Measurements from ENCODE around the gene VWA2. TPM values are rescaled to one million over a fixed set of nuclear protein-coding genes. Genes with fewer than 3 reads are reported as not detected.

VWA2 gene
- total and polyA plus RNA-seq, 2 of the 4 experiments (the other 2 are of a cell fraction): not detected

GRCh38 chr10:114285961-114286441 lies 46.9 kb downstream of the VWA2 start:
- H3K4me3 ChIP-seq (ENCODE audit: insufficient read depth, low read depth, low read length): no peak overlapping the region
- H3K9ac ChIP-seq (ENCODE audit: low read depth, low read length): no peak overlapping the region
- H2AFZ ChIP-seq (replicated peaks; ENCODE audit: low read length, poor library complexity): no peak overlapping the region
- no peak overlapping the region for H3K56ac ChIP-seq (ENCODE audit: extremely low read depth, insufficient read depth, low read length)
- in situ Hi-C loops (cut with MboI; ENCODE audit: low sequenced_read_pairs) (no loop called here), dilution Hi-C loops (cut with HindIII; ENCODE audit: low sequenced_read_pairs, unreplicated experiment) (no loop called here), intact Hi-C loops (cut with micrococcal nuclease) (no loop called here)
- ChIA-PET POLR2A (ENCODE audit: unreplicated experiment) (no interaction called here), CTCF (no interaction called here)
- no peak overlapping the region for H2BK15ac ChIP-seq (ENCODE audit: low read depth, low read length)
- no peaks in the 10 kb centered on the region for H3K36me3 ChIP-seq (ENCODE audit: control insufficient read depth, insufficient read depth, low read length)
- no peaks in the 10 kb centered on the region for H3K9me3 ChIP-seq (ENCODE audit: control insufficient read depth, insufficient read depth, low read length)
- H4K20me1 ChIP-seq (ENCODE audit: insufficient read depth, low read length): no peaks in the 10 kb centered on the region
- H2AK5ac ChIP-seq (ENCODE audit: low read depth, low read length): no peak overlapping the region
- WGBS, 2 experiments (ENCODE audit: extremely low coverage in 2 of 2, insufficient read length in 1 of 2): 85% methylated on average over 18 of the region's 31 CpGs; no CpG with 5 or more reads in 1 of the 2 experiments
- H3K27ac ChIP-seq (ENCODE audit: insufficient read depth, low read length): no peak overlapping the region
- no peak overlapping the region for H4K8ac ChIP-seq (ENCODE audit: low read depth in 2 of 2, low read length in 2 of 2)
- no peak overlapping the region for H2AK9ac ChIP-seq (replicated peaks; ENCODE audit: low read depth, low read length, poor library complexity)
- no peak overlapping the region for H2BK120ac ChIP-seq (ENCODE audit: low read depth, low read length)
- no peak overlapping the region for H3K4me2 ChIP-seq (ENCODE audit: low read depth, low read length)
- H3K18ac ChIP-seq (ENCODE audit: low read depth, low read length): no peak overlapping the region
- no peak overlapping the region for H4K91ac ChIP-seq (ENCODE audit: insufficient read depth, low read depth, low read length)
- no peaks in the 10 kb centered on the region for H3K9me1 ChIP-seq (ENCODE audit: insufficient read depth, low read length)
- H3K4ac ChIP-seq (ENCODE audit: low read depth, low read length): no peak overlapping the region
- BruUV-seq (replicated peaks): no TSS peak
- no peak overlapping the region for H2BK5ac ChIP-seq (ENCODE audit: low read depth, low read length, poor library complexity, severe bottlenecking)
- ATAC-seq (ENCODE audit: low read depth) (no peak), DNase-seq (no peak)
- no peaks in the 10 kb centered on the region for H3K79me1 ChIP-seq (ENCODE audit: low read depth in 1 of 2, low read length in 2 of 2)
- H2BK20ac ChIP-seq (ENCODE audit: low read depth, low read length): no peak overlapping the region
- no peak overlapping the region for H3K14ac ChIP-seq (replicated peaks; ENCODE audit: low read depth, low read length)
- no peak for TF ChIP-seq CEBPB (IDR thresholded peaks at IDR 0.05; ENCODE audit: low read depth, low read length)
- TF ChIP-seq POLR2A (IDR thresholded peaks at IDR 0.05; ENCODE audit: low read depth, low read length): no peak
- no peak for TF ChIP-seq RFX5 (IDR thresholded peaks at IDR 0.05; ENCODE audit: low read depth, low read length)
- no peak for TF ChIP-seq SMC3 (IDR thresholded peaks at IDR 0.05; ENCODE audit: low read depth, low read length)
- TF ChIP-seq, protein P1, sequence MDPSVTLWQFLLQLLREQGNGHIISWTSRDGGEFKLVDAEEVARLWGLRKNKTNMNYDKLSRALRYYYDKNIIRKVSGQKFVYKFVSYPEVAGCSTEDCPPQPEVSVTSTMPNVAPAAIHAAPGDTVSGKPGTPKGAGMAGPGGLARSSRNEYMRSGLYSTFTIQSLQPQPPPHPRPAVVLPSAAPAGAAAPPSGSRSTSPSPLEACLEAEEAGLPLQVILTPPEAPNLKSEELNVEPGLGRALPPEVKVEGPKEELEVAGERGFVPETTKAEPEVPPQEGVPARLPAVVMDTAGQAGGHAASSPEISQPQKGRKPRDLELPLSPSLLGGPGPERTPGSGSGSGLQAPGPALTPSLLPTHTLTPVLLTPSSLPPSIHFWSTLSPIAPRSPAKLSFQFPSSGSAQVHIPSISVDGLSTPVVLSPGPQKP (IDR thresholded peaks at IDR 0.05; ENCODE audit: borderline replicate concordance, low read depth, low read length): no peak
- no peak for TF ChIP-seq FOS (IDR thresholded peaks at IDR 0.05; ENCODE audit: low read depth, low read length)
- no peak for TF ChIP-seq CHD1 (IDR thresholded peaks at IDR 0.05; ENCODE audit: low read depth, low read length)
- TF ChIP-seq MAZ (IDR thresholded peaks at IDR 0.05; ENCODE audit: borderline replicate concordance, low read depth, low read length): no peak
- TF ChIP-seq, protein P2, sequence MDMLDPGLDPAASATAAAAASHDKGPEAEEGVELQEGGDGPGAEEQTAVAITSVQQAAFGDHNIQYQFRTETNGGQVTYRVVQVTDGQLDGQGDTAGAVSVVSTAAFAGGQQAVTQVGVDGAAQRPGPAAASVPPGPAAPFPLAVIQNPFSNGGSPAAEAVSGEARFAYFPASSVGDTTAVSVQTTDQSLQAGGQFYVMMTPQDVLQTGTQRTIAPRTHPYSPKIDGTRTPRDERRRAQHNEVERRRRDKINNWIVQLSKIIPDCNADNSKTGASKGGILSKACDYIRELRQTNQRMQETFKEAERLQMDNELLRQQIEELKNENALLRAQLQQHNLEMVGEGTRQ (IDR thresholded peaks at IDR 0.05; ENCODE audit: low read depth, low read length): no peak
- TF ChIP-seq MAFK (IDR thresholded peaks at IDR 0.05; ENCODE audit: low read depth, low read length): no peak
- TF ChIP-seq RAD21 (IDR thresholded peaks at IDR 0.05; ENCODE audit: low read length): no peak
- no peak for TF ChIP-seq RCOR1 (IDR thresholded peaks at IDR 0.05; ENCODE audit: insufficient replicate concordance, low read length)
- TF ChIP-seq MXI1 (IDR thresholded peaks at IDR 0.05; ENCODE audit: borderline replicate concordance, low read depth, low read length): no peak
- TF ChIP-seq BHLHE40 (IDR thresholded peaks at IDR 0.05; ENCODE audit: low read depth, low read length): no peak
- TF ChIP-seq, protein P3, sequence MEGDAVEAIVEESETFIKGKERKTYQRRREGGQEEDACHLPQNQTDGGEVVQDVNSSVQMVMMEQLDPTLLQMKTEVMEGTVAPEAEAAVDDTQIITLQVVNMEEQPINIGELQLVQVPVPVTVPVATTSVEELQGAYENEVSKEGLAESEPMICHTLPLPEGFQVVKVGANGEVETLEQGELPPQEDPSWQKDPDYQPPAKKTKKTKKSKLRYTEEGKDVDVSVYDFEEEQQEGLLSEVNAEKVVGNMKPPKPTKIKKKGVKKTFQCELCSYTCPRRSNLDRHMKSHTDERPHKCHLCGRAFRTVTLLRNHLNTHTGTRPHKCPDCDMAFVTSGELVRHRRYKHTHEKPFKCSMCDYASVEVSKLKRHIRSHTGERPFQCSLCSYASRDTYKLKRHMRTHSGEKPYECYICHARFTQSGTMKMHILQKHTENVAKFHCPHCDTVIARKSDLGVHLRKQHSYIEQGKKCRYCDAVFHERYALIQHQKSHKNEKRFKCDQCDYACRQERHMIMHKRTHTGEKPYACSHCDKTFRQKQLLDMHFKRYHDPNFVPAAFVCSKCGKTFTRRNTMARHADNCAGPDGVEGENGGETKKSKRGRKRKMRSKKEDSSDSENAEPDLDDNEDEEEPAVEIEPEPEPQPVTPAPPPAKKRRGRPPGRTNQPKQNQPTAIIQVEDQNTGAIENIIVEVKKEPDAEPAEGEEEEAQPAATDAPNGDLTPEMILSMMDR (conservative IDR thresholded peaks at IDR 0.05; ENCODE audit: low read depth, low read length): no peak
- no peak for TF ChIP-seq NFE2L2 (IDR thresholded peaks at IDR 0.05; ENCODE audit: low read depth, low read length)
- peaks cover 42% of the 10 kb centered on the region for H3K27me3 ChIP-seq (ENCODE audit: control insufficient read depth, insufficient read depth, low read length)
- no peaks in the 10 kb centered on the region for H3K4me1 ChIP-seq (ENCODE audit: control insufficient read depth, insufficient read depth, low read length)
- no peak overlapping the region for H3K23ac ChIP-seq (ENCODE audit: low read depth, low read length)
- H4K5ac ChIP-seq (ENCODE audit: low read depth, low read length): no peak overlapping the region
